ENCODE measurements around the gene OTOF.

GRCh38 chr2:26411419-26411818, 66.5 kb downstream of the OTOF start:
- no peak for TF ChIP-seq CTCF (conservative IDR thresholded peaks at IDR 0.05 in 1 of 2, IDR thresholded peaks at IDR 0.05 in 1 of 2; ENCODE audit: low read depth in 1 of 2, low read length in 2 of 2)
- no peak for TF ChIP-seq EZH2 (IDR thresholded peaks at IDR 0.05; ENCODE audit: low read length, missing control alignments)
